Fibroblast of pulmonary artery (primary cell): Measurements from ENCODE around the gene SLC22A4.

Source experiments
- DNase-seq: peaks from one replicate; pipeline ENCODE4 v3.0.0-alpha.2; 2010; ENCODE audit warnings: low read depth
- H3K4me3 ChIP-seq: replicated peaks from 2 replicates; pipeline ENCODE4 v1.5.1; 2011; ENCODE audit warnings: low read depth, mild to moderate bottlenecking, control low read depth, low read length, moderate library complexity
- CTCF ChIP-seq: IDR thresholded peaks from 2 replicates; pipeline ENCODE4 v1.5.1; 2011; ENCODE audit warnings: mild to moderate bottlenecking, control low read depth, low read length, inconsistent platforms; ENCODE audit errors: missing control alignments

SLC22A4 gene

GRCh38 chr5:132389585-132390286 lies 95.5 kb downstream of the SLC22A4 start:
- peak; percentile 97 for DNase-seq
- TF ChIP-seq CTCF = no peak
- H3K4me3 ChIP-seq = no peak overlapping the region

GRCh38 chr5:132391247-132391646 lies 97.1 kb downstream of the SLC22A4 start:
- H3K4me3 ChIP-seq = no peak overlapping the region
- no peak for TF ChIP-seq CTCF
- DNase-seq = no peak

- H3K4me3 ChIP-seq = no peak overlapping the region
- DNase-seq = no peak
- no peak for TF ChIP-seq CTCF
Observed at GRCh38 chr5:132391870-132392269, 97.7 kb downstream of the SLC22A4 start.

GRCh38 chr5:132392411-132392810 lies 98.2 kb downstream of the SLC22A4 start:
- no peak for TF ChIP-seq CTCF
- H3K4me3 ChIP-seq = no peak overlapping the region
- no peak for DNase-seq

- H3K4me3 ChIP-seq = no peak overlapping the region
- TF ChIP-seq CTCF = no peak
- no peak for DNase-seq
Observed at GRCh38 chr5:132392978-132393825, 99.0 kb downstream of the SLC22A4 start.
